Activated gamma-delta T cell (primary cell): ENCODE results near the gene SEC24D.

ENCODE experiments used
- DNase-seq: peaks from one replicate; lab custom pipeline; 2025; lab: John Stamatoyannopoulos, UW

The SEC24D gene

GRCh38 chr4:118718511-118719170 is 117.3 kb downstream of the SEC24D start:
- DNase-seq = no peak

- no peak for DNase-seq
Measured at GRCh38 chr4:118716304-118716703, 119.6 kb downstream of the SEC24D start.

GRCh38 chr4:118714682-118715081 is 121.2 kb downstream of the SEC24D start:
- no peak for DNase-seq

DNA sequence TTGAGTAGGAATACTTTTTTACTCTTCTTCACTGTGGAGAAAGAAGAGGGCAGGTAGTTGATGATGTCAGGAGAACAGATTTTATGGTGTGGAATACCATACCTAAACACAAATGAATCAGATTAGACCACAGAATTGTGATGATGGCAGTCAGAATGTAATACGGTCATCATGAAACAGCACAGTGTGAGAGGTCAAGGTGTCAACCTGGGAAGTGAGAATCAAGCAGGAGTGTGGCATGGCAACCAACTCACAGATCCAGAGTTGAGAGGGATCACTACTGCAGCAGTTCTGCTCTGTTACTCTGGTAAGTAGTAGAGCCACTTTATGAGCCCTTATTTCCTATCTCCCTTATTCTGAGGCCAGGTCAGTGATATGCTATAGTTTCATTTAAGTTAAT is 123.1 kb downstream of the SEC24D start:
- DNase-seq = no peak

DNA sequence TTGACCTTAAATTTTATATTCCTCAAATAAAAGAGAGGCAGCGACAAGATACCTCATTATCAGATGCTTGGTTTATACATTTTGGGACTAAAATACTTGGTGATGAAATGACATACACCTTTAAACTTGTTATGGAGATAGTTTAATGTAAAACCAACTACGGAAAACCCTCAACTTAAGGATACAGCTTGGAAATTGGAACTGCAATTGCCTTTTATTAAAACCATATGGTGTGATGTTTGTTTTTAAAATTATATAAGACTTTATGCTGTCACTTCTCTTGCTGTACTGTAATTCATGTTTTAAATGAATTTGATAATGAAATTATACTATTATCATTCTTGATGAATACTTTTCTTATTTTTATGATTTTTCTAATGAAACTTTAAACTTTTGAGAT is 124.9 kb downstream of the SEC24D start:
- DNase-seq = no peak

DNA sequence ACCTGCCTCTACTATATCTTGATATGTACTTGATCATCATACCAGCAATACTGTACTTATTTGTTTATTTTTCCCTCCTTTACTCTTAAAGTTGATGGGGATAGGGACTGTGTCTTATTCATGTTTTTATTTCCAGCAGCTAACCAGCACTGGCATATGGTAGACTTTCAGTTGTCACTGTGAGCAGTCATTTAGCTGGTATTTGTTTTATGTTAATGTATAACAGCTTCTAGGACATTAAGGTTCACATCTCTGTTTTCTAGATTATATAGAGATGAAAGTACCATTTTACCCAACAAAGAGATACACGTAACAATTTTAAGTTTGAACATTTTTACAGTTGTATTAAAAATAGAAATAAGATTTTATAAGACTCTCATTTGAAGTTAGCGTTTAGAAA is 132.8 kb downstream of the SEC24D start:
- DNase-seq = no peak

DNA sequence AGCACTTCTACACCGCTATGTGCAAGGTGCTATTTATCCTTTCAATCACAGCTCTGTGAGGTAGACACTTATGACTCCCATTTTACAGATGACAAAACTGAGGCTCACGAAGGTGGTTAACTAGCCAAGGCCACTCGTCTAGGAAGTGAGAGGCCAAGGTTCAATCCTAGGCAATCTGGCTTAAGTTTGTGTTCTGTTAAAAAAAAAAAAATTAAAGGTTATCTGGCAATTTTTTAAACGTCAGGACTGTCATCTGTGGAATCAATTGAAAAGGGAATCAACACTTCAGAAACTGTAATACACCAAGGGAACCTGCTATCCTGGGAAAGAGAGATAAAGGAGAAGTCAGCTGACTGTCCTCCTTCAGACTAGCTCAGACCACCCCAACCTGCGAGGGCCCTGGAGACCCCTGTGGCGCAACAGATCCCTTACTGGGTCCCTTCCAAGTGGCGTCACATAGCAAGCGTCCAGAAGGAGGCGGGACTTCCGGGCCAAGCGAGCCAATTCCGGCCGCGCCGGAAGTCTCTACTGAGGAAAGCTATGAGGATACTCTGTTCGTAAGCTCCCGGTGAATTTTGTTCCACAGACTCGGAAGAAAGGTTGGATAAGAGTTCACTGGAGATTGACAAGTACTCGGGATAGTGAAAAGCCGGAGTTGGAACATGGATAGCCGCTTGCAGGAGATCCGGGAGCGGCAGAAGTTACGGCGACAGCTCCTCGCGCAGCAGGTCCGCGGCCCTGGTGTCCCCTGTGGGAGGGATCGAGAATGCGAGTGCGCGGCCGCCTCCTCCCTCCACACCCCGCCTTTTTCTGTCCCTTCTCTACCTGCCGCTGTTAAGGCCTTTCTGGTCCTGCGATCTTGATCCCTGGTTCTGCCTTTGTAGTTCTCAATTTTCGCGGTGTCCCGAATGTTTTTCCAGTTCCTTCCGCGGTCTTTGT is 150.8 kb downstream of the SEC24D start, which contains the start of gene METTL14:
TSS of gene METTL14 (plus strand) at position 520 of the 939 bp plus-strand sequence. CDS start at position 663, 143 bp downstream.
- peak; percentile 54 for DNase-seq

- no peak for DNase-seq
Measured at GRCh38 chr4:118683513-118683912, 152.4 kb downstream of the SEC24D start.

DNA sequence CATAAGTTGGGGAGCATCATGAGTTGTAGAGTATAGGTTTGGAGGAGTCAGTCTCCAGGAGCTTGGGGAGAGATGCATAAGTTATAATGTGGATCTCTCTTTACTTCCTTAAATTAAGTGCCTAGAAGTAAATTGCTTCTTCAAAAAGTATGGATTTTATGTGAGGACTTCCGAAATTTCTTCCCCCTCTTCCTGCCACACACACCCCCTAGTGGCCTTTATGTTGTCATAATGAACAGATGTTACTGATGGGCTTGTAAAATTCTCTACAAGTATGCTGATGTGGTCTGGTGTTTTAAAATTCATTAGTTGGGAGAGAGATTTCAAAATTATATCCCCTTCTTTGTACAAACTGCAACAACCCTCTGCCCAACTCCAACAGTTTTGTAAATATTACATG is 153.0 kb downstream of the SEC24D start:
- no peak for DNase-seq

GRCh38 chr4:118680808-118681207 is 155.1 kb downstream of the SEC24D start:
- no peak for DNase-seq

GRCh38 chr4:118676128-118676527 is 159.8 kb downstream of the SEC24D start:
- no peak for DNase-seq
